AG09319 (cell line): Measurements from ENCODE around the gene TTC9B.

ENCODE experiments used
- DNase-seq: peaks from one replicate; pipeline ENCODE4 v3.0.0-alpha.2; 2010; ENCODE audit warnings: low read depth; ENCODE audit errors: extremely low read depth
- TF ChIP-seq, protein P1 (sequence below): IDR thresholded peaks from 2 replicates; pipeline ENCODE4 v1.5.1; 2011; ENCODE audit warnings: low read depth, mild to moderate bottlenecking, inconsistent platforms, low read length, moderate library complexity

TTC9B gene

DNA sequence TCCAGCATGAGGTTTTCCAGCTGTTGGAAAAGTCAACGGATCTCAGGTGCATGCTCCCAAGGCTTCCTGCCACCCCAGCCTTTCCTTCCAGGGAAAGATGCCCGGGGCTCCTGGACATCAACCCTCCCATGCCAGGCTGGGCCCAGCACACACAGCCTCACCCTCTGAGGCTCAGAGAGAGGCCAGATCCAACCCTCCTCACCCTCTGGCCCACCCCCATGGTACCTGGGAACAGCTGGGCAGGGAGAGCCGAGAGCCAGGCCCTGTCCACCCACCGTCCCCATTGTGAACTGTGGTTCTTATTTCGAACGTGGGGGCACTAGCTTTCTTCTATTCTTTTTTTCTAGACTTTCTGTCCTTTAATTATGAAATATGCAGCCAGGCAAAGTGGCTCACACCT is 18.2 kb upstream of the TTC9B start:
- DNase-seq: no peak

DNA sequence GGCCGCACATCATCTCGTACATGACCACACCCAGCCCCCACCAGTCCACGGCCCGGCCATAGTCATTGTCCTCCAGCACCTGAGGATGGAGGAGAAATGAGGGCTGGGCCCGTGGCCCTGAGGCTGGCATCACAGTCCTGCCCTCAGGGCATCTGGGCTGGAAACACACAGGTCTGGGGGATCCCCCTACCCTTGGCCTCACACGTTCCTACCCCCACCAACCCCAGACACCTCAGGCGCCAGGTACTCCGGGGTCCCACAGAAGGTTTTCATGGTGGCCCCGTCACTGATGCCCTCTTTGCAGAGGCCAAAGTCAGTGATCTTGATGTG is 17.8 kb upstream of the TTC9B start:
- DNase-seq: no peak
- TF ChIP-seq, protein P1, sequence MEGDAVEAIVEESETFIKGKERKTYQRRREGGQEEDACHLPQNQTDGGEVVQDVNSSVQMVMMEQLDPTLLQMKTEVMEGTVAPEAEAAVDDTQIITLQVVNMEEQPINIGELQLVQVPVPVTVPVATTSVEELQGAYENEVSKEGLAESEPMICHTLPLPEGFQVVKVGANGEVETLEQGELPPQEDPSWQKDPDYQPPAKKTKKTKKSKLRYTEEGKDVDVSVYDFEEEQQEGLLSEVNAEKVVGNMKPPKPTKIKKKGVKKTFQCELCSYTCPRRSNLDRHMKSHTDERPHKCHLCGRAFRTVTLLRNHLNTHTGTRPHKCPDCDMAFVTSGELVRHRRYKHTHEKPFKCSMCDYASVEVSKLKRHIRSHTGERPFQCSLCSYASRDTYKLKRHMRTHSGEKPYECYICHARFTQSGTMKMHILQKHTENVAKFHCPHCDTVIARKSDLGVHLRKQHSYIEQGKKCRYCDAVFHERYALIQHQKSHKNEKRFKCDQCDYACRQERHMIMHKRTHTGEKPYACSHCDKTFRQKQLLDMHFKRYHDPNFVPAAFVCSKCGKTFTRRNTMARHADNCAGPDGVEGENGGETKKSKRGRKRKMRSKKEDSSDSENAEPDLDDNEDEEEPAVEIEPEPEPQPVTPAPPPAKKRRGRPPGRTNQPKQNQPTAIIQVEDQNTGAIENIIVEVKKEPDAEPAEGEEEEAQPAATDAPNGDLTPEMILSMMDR: no peak

More for the DNA sequence above, 18.2 kb upstream of the TTC9B start:
- TF ChIP-seq, protein P1: no peak

DNA sequence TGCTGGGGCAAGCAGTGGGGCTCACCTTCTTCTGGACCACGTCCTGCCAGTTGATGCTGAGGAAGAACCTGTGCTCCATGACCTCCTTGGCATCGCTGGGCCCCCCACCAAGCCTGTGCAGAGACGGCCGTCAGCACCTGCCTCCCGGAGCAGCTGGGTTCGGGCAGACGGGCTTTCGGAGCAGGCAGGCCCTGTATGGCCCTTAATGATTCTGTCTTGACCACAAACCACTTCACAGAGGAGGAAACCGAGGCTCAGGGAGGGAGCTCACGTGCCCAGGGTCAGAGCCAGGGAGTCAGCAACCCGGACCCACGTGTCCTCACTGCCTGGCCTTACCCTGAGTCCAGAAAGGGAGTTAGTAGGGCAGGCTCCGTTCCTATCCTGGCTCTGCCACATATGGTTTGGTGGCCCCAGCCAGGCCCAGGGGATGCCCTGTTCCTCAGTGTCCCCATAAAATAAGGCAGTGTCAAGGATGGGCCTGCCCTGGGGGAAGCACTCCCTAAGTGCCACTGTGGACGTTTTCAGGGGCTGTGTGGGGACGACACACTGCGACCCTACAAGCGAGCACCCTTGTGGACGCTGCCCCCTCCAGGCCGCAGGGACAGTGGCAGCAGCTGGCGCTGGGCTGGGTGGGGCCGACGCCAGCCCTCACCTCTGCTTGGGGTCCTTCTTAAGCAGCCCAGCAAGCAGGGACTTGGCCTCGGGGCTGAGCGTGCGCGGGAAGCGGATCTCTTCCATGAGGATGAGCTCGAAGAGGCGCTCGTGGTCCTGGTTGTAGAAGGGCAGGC is 17.2 kb upstream of the TTC9B start:
- TF ChIP-seq, protein P1: peak; percentile 10
- DNase-seq: no peak

DNA sequence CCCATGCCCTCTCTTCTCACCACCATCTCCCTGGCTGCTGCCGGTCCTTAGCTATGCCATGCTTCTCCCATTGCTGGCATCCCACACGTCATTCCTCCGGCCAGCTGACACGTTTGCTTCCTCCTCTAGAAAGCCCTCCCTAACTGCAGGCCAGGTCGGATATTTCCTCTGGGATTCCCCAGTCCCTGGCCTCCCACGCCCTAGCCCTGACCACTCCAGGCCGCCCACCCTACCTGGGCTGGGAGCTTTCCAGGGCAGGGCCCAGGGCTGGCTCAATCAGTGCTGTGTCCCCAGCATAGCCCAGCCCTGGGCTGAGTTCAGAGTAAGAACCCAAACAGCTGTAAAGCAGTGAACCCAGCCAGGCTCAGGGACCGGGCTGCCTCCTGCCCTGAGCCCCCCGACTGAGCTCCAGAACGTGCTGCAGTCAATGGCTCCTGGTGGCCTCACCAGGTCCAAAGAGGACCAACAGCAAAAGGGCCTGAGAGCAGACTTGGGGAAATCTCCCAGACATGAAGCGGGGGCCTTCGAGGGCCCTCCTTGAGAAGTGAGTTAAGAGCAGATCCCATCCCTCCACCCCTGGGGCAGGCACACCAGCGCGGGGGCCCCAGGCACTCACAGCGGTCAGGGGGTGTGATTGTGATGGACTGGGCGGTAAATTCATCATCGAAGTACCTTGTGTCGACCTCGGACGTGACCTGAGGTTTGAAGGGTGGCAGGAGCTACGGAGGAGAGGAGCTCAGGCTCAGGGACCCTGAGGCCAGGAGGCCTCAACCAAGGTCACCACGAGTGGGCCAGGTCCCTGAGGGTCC is 16.4 kb upstream of the TTC9B start:
- DNase-seq: no peak
- TF ChIP-seq, protein P1: no peak

DNA sequence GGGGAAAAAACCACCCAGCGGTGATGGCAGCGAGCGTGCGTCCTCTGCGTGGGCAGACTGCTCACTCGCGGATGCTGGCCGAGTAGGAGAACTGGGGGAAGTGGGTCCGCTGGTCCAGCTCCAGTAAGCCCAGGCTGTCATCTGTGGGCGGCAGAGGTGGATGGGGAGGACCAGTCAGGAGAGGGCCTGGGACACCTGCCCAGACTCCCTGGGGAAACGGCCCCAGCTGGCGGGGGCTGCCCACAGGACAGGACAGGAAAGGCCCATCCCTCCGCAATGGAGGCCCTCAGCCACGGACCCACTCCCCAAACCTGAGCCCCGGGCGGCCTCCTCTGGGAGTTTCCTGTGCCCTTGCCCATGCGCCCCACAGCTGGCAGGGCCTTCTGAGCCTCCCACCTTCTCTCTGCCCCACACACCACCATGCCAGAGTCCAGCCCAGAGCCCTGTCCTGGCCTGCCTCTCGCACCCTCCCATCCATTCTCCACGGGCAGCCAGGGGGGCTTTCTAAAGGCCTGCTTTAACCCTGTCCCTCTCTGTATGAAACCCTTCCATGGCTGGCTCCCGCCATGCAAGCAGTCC is 15.7 kb upstream of the TTC9B start:
- no peak for DNase-seq
- TF ChIP-seq, protein P1: no peak

DNA sequence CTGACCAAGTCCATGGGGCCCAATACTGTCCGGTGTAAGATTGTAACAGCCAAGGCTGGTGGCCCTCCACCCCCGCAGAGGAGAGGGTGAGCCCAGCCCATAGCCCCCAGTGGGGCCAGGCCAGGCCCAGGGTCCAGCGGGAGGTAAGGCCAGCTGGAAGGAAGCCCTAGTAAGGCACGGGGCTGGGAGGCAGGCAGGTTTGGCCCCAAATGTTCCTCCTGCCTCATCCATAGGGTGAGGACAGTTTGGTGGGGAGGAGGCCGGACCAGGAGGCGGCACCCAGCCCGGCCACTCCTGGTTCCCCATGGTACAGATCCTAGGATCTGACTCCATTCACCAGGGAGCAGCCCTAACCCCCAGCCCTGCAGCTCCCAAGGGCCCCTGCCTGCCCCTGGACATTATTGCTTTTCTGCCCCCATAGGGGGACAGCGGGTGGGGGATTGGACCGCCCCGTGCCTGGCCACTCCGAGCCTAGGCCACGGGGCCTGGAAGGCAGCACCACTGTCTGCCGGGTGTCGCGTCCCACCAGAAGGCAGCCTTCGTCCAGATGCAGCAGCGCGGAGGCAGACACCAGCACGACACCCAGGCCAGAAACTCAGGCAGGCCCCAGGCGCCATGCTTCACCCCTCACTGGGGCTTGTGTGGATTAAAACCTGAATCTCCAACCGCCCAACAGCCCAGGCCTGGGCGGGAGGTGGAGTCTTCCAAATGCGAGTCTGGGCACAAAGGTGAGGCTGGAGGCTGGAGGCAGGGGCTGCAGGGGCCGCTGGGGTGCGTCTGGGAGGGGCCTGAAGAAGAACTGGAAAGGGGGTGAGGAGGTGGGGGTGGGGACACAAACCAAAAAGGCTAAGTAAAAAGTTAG is 15.0 kb upstream of the TTC9B start:
- DNase-seq: no peak
- TF ChIP-seq, protein P1: no peak
